Thoracic aorta (tissue), 2 donors: ENCODE data around the gene RUNX2. TPM values are rescaled to one million over a fixed set of nuclear protein-coding genes. Genes with fewer than 3 reads are reported as not detected.

Experiments
- ATAC-seq: fragments of 150-250 bp; one replicate; pipeline ENCODE4 v1.8.0; 2017; ENCODE audit warnings: low read depth; ENCODE audit not compliant: insufficient number of reproducible peaks, low FRiP score
- DNase-seq: peaks from one replicate; pipeline ENCODE4 v3.0.0-alpha.2; 2020; ENCODE audit warnings: low spot score
- H3K27ac ChIP-seq, 2 donors: fragments of 200-600 bp; sonication (generic); 1 replicate in 1 of 2; 2 replicates in 1 of 2; pipeline ENCODE4 v1.5.1; 2016; ENCODE audit warnings: mild to moderate bottlenecking in 2 of 2, moderate library complexity in 2 of 2
- H3K27me3 ChIP-seq: fragments of 200-600 bp; sonication (generic); replicated peaks from 2 replicates; pipeline ENCODE4 v1.6.0; 2016; ENCODE audit warnings: mild to moderate bottlenecking; ENCODE audit not compliant: insufficient read depth
- H3K36me3 ChIP-seq: fragments of 200-600 bp; sonication (generic); one replicate; pipeline ENCODE4 v1.5.1; 2016
- H3K4me1 ChIP-seq, 2 donors: fragments of 200-600 bp; sonication (generic); 1 replicate in 1 of 2; 2 replicates in 1 of 2; pipeline versions ENCODE4 v1.5.1 to v1.6.0; 2016; ENCODE audit warnings: low read depth in 2 of 2, mild to moderate bottlenecking in 1 of 2; ENCODE audit not compliant: control insufficient read depth in 1 of 2
- H3K4me3 ChIP-seq: fragments of 200-600 bp; sonication (generic); 2 replicates; pipeline ENCODE4 v1.5.1; 2016; ENCODE audit warnings: mild to moderate bottlenecking
- H3K9me3 ChIP-seq: fragments of 200-600 bp; sonication (generic); 2 replicates; pipeline ENCODE4 v1.5.1; 2016
- CTCF ChIP-seq: fragments of 200-600 bp; sonication (generic); IDR thresholded peaks from one replicate; pipeline ENCODE4 v1.5.1; 2019; ENCODE audit warnings: antibody characterized with exemption
- total RNA-seq, 2 donors: library from RNA; depleted of rRNA; stranded (reverse); fragments of >200 nt; gene quantifications; one replicate each; pipeline versions ENCODE4 v1.1.0 to v1.2.3, GENCODE V29; 2016

The RUNX2 gene
- total RNA-seq, 2 donors from 2014 or later = 3.2 to 7.9 TPM

GRCh38 chr6:45591306-45591705 is 263.2 kb downstream of the RUNX2 start:
- no peak overlapping the region for H3K4me3 ChIP-seq
- DNase-seq = no peak
- H3K36me3 ChIP-seq = no peaks in the 10 kb centered on the region
- H3K4me1 ChIP-seq = no peaks in the 10 kb centered on the region
- ATAC-seq = no peak
- H3K9me3 ChIP-seq = no peaks in the 10 kb centered on the region
- H3K27ac ChIP-seq = no peak overlapping the region
- no peak for TF ChIP-seq CTCF
- H3K27me3 ChIP-seq = no peaks in the 10 kb centered on the region

- no peaks in the 10 kb centered on the region for H3K9me3 ChIP-seq
- H3K4me3 ChIP-seq = no peak overlapping the region
- no peak for ATAC-seq
- no peaks in the 10 kb centered on the region for H3K4me1 ChIP-seq
- H3K27ac ChIP-seq = no peak overlapping the region
- no peak for TF ChIP-seq CTCF
- no peak for DNase-seq
- H3K36me3 ChIP-seq = no peaks in the 10 kb centered on the region
- no peaks in the 10 kb centered on the region for H3K27me3 ChIP-seq
Measured at GRCh38 chr6:45591890-45592289, 263.8 kb downstream of the RUNX2 start.

- no peaks in the 10 kb centered on the region for H3K27me3 ChIP-seq
- no peaks in the 10 kb centered on the region for H3K4me1 ChIP-seq
- no peaks in the 10 kb centered on the region for H3K9me3 ChIP-seq
- H3K27ac ChIP-seq = no peak overlapping the region
- H3K4me3 ChIP-seq = no peak overlapping the region
- no peaks in the 10 kb centered on the region for H3K36me3 ChIP-seq
- ATAC-seq (no peak), DNase-seq (no peak)
- TF ChIP-seq CTCF = no peak
Measured at GRCh38 chr6:45592991-45593390, 264.9 kb downstream of the RUNX2 start.

- ATAC-seq (no peak), DNase-seq (no peak)
- Histone ChIP-seq H3K36me3 (no peaks in the 10 kb centered on the region), H3K9me3 (peaks cover 4% of the 10 kb centered on the region), H3K4me1 (no peaks in the 10 kb centered on the region), H3K27me3 (no peaks in the 10 kb centered on the region), H3K4me3 (no peak overlapping the region), H3K27ac (no peak overlapping the region)
- no peak for TF ChIP-seq CTCF
Measured at GRCh38 chr6:45595010-45595851, 267.1 kb downstream of the RUNX2 start.

GRCh38 chr6:45597424-45597823 is 269.3 kb downstream of the RUNX2 start:
- Histone ChIP-seq H3K4me3 (no peak overlapping the region), H3K36me3 (no peaks in the 10 kb centered on the region), H3K27me3 (no peaks in the 10 kb centered on the region), H3K9me3 (peaks cover 4% of the 10 kb centered on the region), H3K27ac (no peak overlapping the region), H3K4me1 (no peaks in the 10 kb centered on the region)
- TF ChIP-seq CTCF = no peak
- ATAC-seq = no peak
- DNase-seq = no peak
